GM06990 (cell line): ENCODE results near the gene CELF2.
"Not testable (repeated sequence)": the region's sequence is repeated elsewhere in the genome, so short reads cannot be mapped to it uniquely, and the experiment has no call there.

ENCODE experiments used
- DNase-seq: peaks from one replicate; pipeline ENCODE4 v3.0.0-alpha.2; 2011; ENCODE audit not compliant: insufficient read length; ENCODE audit errors: extremely low read depth
- H3K27me3 ChIP-seq: replicated peaks from 2 replicates; pipeline ENCODE4 v1.6.0; 2011; ENCODE audit warnings: low read length; ENCODE audit not compliant: control insufficient read depth, insufficient read depth
- H3K36me3 ChIP-seq: 2 replicates; pipeline ENCODE4 v1.5.1; 2011; ENCODE audit warnings: low read length; ENCODE audit not compliant: control insufficient read depth, insufficient read depth
- H3K4me3 ChIP-seq: replicated peaks from 2 replicates; pipeline ENCODE4 v1.5.1; 2011; ENCODE audit warnings: low read depth, mild to moderate bottlenecking, control low read depth, low read length
- CTCF ChIP-seq: IDR thresholded peaks from 2 replicates; pipeline ENCODE4 v1.5.1; 2011; ENCODE audit warnings: low read length, control low read depth, mild to moderate bottlenecking, inconsistent platforms; ENCODE audit not compliant: insufficient read depth, poor library complexity, severe bottlenecking

CELF2 gene

GRCh38 chr10:11183015-11183414, 165.3 kb downstream of the CELF2 start:
- H3K36me3 ChIP-seq = peaks cover 17% of the 10 kb centered on the region
- DNase-seq = no peak
- no peaks in the 10 kb centered on the region for H3K27me3 ChIP-seq
- no peak for TF ChIP-seq CTCF
- no peak overlapping the region for H3K4me3 ChIP-seq

- Histone ChIP-seq H3K27me3 (no peaks in the 10 kb centered on the region), H3K4me3 (no peak overlapping the region), H3K36me3 (peaks cover 16% of the 10 kb centered on the region)
- no peak for DNase-seq
- no peak for TF ChIP-seq CTCF
Measured at GRCh38 chr10:11184093-11184492, 166.4 kb downstream of the CELF2 start.

GRCh38 chr10:11185128-11185665, 167.5 kb downstream of the CELF2 start:
- not testable (repeated sequence) for H3K27me3 ChIP-seq, DNase-seq, H3K4me3 ChIP-seq
- H3K36me3 ChIP-seq = peaks cover 15% of the 10 kb centered on the region

GRCh38 chr10:11186374-11186773, 168.7 kb downstream of the CELF2 start:
- no peak for TF ChIP-seq CTCF
- Histone ChIP-seq H3K27me3 (no peaks in the 10 kb centered on the region), H3K4me3 (no peak overlapping the region), H3K36me3 (peaks cover 14% of the 10 kb centered on the region)
- DNase-seq = no peak

- no peaks in the 10 kb centered on the region for H3K27me3 ChIP-seq
- no peak for TF ChIP-seq CTCF
- H3K4me3 ChIP-seq = no peak overlapping the region
- peaks cover 6% of the 10 kb centered on the region for H3K36me3 ChIP-seq
- no peak for DNase-seq
Measured at GRCh38 chr10:11189582-11190376, 172.1 kb downstream of the CELF2 start.

- no peak for TF ChIP-seq CTCF
Measured at GRCh38 chr10:11191190-11191589, 173.5 kb downstream of the CELF2 start.

More at GRCh38 chr10:11191190-11191589, 173.5 kb downstream of the CELF2 start:
- no peaks in the 10 kb centered on the region for H3K27me3 ChIP-seq
- no peak for DNase-seq
- H3K36me3 ChIP-seq = peaks cover 6% of the 10 kb centered on the region
- H3K4me3 ChIP-seq = no peak overlapping the region
